GM21529 (cell line): ENCODE results near the gene TBX10.

Experiments
- ATAC-seq: cut with Tn5 transposase; IDR thresholded peaks from one replicate; pipeline ENCODE4 v1.9.1; 2021; ENCODE audit not compliant: unreplicated experiment

Gene TBX10

GRCh38 chr11:67581469-67581868 lies 58.1 kb downstream of the TBX10 start:
- ATAC-seq: no peak
